Cerebellar cortex (tissue), 1 donor: ENCODE measurements around the gene ADGRG6.
"Not testable (repeated sequence)": the region's sequence is repeated elsewhere in the genome, so short reads cannot be mapped to it uniquely, and the experiment has no call there.

Experiments used
- DNase-seq: peaks from one replicate; pipeline ENCODE4 v3.0.0-alpha.2; 2015; ENCODE audit warnings: low spot score

Gene ADGRG6

DNA sequence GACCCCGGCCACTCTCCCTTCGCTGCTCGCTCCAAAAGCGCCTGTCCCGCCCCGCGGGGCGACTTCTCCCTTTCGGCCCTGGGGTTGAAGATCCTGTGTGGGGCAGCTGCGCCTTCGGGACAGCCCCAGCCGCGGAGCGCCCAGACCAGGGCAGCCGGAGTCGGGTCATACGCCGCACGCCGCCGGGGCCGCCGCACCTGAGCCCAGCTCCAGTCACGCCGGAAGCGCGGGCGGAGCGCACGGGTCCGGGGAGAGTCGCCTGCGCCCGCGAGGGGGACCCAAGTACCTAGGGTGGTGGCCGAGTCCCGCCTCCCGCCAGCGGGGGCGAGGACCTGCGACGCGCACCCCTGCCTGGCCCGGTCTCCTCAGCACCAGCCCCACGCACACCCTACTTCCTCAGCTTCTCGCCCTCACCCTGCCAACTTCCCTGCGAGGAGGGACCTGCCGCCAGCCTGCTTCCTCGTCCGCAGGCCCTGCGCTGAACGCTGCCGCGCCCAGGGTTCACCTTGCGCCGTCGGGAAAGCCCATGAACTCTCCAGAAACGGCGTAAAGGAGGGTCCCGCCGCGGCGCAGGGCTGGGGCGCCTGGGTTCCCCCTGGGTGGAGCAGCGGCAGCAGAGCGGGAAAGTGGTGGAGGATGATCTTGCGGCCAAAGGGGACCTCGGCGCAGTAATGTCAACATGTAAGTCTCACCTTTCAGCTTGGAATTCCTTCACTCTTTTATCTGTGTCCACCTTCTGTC, at the start of gene ADGRG6:
Gene ADGRG6, plus strand, starts transcription at position 357 of the 741 bp plus-strand sequence. Its CDS starts 323 bp downstream, at position 680.
- no peak for DNase-seq

GRCh38 chr6:142254513-142254912, 47.3 kb upstream of the ADGRG6 start:
- DNase-seq: no peak

DNA sequence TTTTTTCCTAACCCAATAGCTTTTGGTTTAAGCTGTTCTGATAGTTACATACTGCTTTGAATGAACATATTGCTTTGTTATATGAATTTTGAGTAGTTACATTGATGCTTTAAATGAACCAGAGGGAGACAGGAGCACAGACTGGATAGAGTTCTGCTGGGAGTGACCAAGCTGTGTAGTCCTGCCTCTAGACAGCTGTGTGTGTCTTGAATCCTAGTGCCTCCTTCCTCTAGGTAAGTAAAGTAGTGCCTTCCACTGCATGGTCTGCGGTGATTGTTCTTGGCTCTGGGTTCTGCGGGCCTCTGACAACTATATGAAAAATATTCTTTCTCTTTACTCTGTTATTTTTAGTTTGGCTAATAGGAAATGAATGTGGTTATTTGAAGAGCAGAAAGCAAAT, 46.0 kb upstream of the ADGRG6 start:
- DNase-seq: no peak

- no peak for DNase-seq
Observed at GRCh38 chr6:142258305-142258704, 43.5 kb upstream of the ADGRG6 start.

GRCh38 chr6:142258757-142259156, 43.0 kb upstream of the ADGRG6 start:
- no peak for DNase-seq

GRCh38 chr6:142260748-142261147, 41.1 kb upstream of the ADGRG6 start:
- DNase-seq: no peak

DNA sequence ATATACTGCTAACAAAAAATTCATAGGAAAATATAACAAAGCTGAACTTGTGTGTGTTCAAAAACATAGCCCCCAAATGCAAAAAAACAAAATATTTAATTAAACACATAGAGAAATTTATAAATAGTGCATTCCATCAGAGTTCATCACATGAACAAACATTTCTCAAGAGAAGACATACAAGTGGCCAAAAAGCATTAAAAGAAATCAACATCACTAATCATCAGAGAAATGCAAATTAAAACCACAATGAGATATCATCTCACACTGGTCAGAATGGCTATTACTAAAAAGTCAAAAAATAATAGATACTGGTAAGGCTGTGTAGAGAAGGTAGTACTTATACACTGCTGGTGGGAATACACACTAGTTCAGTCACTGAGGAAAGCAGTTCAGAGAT, 39.6 kb upstream of the ADGRG6 start:
- DNase-seq: no peak

- no peak for DNase-seq
Observed at GRCh38 chr6:142265476-142265875, 36.3 kb upstream of the ADGRG6 start.

- no peak for DNase-seq
Observed at GRCh38 chr6:142266060-142266459, 35.7 kb upstream of the ADGRG6 start.

- DNase-seq: no peak
Observed at GRCh38 chr6:142271476-142271875, 30.3 kb upstream of the ADGRG6 start.

GRCh38 chr6:142274656-142275055, 27.2 kb upstream of the ADGRG6 start:
- no peak for DNase-seq

- DNase-seq: no peak
Observed at GRCh38 chr6:142275236-142276006, 26.4 kb upstream of the ADGRG6 start.

- DNase-seq: no peak
Observed at GRCh38 chr6:142276256-142276655, 25.6 kb upstream of the ADGRG6 start.

- no peak for DNase-seq
Observed at GRCh38 chr6:142279350-142280180, 22.2 kb upstream of the ADGRG6 start.

DNA sequence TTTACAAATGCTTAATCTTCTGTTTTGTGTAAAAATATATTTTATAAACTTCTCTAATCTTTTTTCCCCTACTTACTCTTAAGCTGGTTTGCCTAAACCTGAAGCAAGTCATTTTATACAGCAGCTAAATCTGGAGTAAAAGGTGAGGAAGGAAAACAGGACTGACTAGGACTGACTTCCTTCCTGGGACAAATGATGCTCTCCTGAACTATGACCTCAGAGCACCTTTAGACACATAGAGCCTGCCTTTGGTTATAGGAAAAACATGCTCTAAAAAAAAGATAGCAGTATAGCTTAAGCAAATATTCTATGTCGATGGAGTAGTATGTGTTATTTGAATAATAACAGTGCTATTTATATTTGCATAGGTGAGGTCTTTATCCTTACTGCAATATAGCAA, 21.5 kb upstream of the ADGRG6 start:
- DNase-seq: no peak

- no peak for DNase-seq
Observed at GRCh38 chr6:142280927-142281326, 20.9 kb upstream of the ADGRG6 start.

GRCh38 chr6:142283138-142283537, 18.7 kb upstream of the ADGRG6 start:
- not testable (repeated sequence) for DNase-seq

GRCh38 chr6:142284419-142284818, 17.4 kb upstream of the ADGRG6 start:
- no peak for DNase-seq

DNA sequence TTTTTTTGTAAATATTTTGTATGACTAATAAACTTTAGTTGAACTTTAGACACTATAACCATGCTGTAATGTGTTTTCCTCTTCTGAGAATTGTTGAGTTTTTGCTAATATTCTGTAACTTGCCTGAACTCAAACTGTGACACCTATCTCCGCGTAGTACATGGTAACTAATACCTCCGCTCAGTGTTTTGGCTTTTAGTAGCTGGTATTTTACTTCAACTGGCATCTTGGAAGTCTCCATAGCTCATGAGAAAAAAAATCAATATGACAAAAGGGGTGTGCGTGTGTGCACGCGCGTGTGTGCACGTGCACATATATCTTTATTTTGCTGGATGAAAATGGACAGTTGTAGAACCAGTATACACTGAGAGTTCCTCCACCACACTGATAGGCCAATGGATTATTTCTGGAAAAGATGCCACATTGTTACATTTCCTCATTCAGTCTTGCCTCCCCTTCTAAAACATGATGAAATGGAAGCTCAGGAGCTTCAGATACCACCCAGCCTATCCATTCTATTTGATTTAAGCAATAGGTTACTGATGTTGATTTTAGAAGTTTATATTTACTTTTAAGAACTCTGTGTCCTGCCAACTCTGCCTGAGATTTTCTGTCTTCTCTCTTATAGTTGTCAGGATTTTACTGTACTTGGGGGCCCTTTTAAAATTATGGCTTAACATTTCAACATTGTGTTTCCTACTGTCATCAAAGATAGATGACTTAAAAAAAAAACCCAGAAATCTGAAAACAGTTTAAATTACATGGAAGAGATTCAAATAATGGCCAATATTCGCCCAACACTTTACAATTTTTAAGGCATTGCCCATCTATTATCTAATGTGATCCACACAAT, 16.3 kb upstream of the ADGRG6 start:
- DNase-seq: no peak

GRCh38 chr6:142286088-142286409, 15.8 kb upstream of the ADGRG6 start:
- no peak for DNase-seq

DNA sequence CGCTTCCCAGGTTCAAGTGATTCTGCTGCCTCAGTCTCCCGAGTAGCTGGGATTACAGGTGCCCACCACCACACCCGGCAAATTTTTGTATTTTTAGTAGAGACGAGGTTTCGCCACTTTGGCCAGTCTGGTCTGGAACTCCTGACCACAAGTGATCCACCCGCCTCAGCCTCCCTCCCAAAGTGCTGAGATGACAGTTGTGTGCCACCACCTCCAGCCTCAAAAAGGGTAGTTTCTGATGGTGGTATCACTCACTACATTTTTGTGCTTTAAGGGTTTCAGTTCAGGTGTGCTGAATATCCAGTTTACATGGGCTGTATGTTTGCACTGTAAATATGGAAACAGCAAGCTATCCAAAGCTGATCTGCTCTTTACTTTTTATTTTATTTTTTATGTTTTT, 12.1 kb upstream of the ADGRG6 start:
- no peak for DNase-seq

- no peak for DNase-seq
Observed at GRCh38 chr6:142290851-142291250, 11.0 kb upstream of the ADGRG6 start.
